CD14-positive monocyte (primary cell): Measurements from ENCODE around the gene MCC. TPM values are rescaled to one million over a fixed set of nuclear protein-coding genes. Genes with fewer than 3 reads are reported as not detected.
A peak's percentile ranks its signal among the peaks of the same experiment; 100 is the strongest.

Experiments
- DNase-seq, 3 donors: peaks; one replicate each; pipeline ENCODE4 v3.0.0-alpha.2; 2011 to 2022
- H2AFZ ChIP-seq: 2 replicates; pipeline ENCODE4 v1.6.0; 2012; ENCODE audit warnings: mild to moderate bottlenecking, low read depth, low read length, inconsistent platforms; ENCODE audit not compliant: insufficient read depth, poor library complexity, severe bottlenecking
- H3K27ac ChIP-seq, 2 donors: 1 replicate in 1 of 2; 2 replicates in 1 of 2; pipeline ENCODE4 v1.5.1; 2012 to 2013; ENCODE audit warnings: low read length in 2 of 2, control low read depth in 1 of 2, inconsistent platforms in 1 of 2, low read depth in 1 of 2, mild to moderate bottlenecking in 1 of 2
- H3K27me3 ChIP-seq, 2 donors: one replicate each; pipeline versions ENCODE4 v1.6.0 to v1.6.1; 2011 to 2013; ENCODE audit warnings: low read length in 2 of 2; ENCODE audit not compliant: control insufficient read depth in 2 of 2, insufficient read depth in 2 of 2
- H3K36me3 ChIP-seq, 2 donors: replicated peaks in 1 of 2; 1 replicate in 1 of 2; 2 replicates in 1 of 2; pipeline versions ENCODE4 v1.5.1 to v1.6.1; 2012 to 2013; ENCODE audit warnings: low read length in 2 of 2, control low read depth in 1 of 2, inconsistent platforms in 1 of 2, mild to moderate bottlenecking in 1 of 2; ENCODE audit not compliant: insufficient read depth in 2 of 2, control insufficient read depth in 1 of 2
- H3K4me1 ChIP-seq, 2 donors: 1 replicate in 1 of 2; 2 replicates in 1 of 2; pipeline versions ENCODE4 v1.5.1 to v1.6.1; 2012 to 2013; ENCODE audit warnings: low read length in 2 of 2, control low read depth in 1 of 2, inconsistent platforms in 1 of 2, mild to moderate bottlenecking in 1 of 2, moderate library complexity in 1 of 2; ENCODE audit not compliant: insufficient read depth in 2 of 2, control insufficient read depth in 1 of 2
- H3K4me2 ChIP-seq: replicated peaks from 2 replicates; pipeline ENCODE3; 2012; ENCODE audit warnings: low read length, moderate library complexity, mild to moderate bottlenecking; ENCODE audit not compliant: poor library complexity, severe bottlenecking; ENCODE audit errors: extremely low read depth
- H3K4me3 ChIP-seq, 3 experiments: fragments of 200-600 bp in 1 of 3; sonication (generic) in 1 of 3; replicated peaks in 1 of 3; 1 replicate in 2 of 3; 2 replicates in 1 of 3; pipeline ENCODE4 v1.5.1; 2011 to 2013; ENCODE audit warnings: low read length in 3 of 3, mild to moderate bottlenecking in 3 of 3, control low read depth in 2 of 3, low read depth in 2 of 3, inconsistent platforms in 1 of 3, moderate library complexity in 1 of 3
- H3K79me2 ChIP-seq: 2 replicates; pipeline ENCODE4 v1.6.0; 2012; ENCODE audit warnings: mild to moderate bottlenecking, control low read depth, inconsistent platforms, low read length, moderate library complexity; ENCODE audit not compliant: insufficient read depth
- H3K9ac ChIP-seq: 2 replicates; pipeline ENCODE4 v1.6.0; 2017; ENCODE audit warnings: low read length, mild to moderate bottlenecking; ENCODE audit not compliant: insufficient read depth, poor library complexity, severe bottlenecking
- H3K9me3 ChIP-seq, 2 donors: replicated peaks in 1 of 2; 1 replicate in 1 of 2; 2 replicates in 1 of 2; pipeline versions ENCODE4 v1.5.1 to v1.6.1; 2012 to 2013; ENCODE audit warnings: low read length in 2 of 2, control low read depth in 1 of 2; ENCODE audit not compliant: control insufficient read depth in 1 of 2, insufficient read depth in 1 of 2
- H4K20me1 ChIP-seq: 2 replicates; pipeline ENCODE4 v1.6.0; 2012; ENCODE audit warnings: mild to moderate bottlenecking, low read length, control low read depth, moderate library complexity; ENCODE audit not compliant: insufficient read depth
- H3K27ac Mint-ChIP-seq, 7 donors: one replicate each; pipeline ENCODE4 v1.8.0; 2020; ENCODE audit warnings: mild to moderate bottlenecking in 7 of 7, mixed read lengths in 7 of 7, moderate library complexity in 6 of 7, inconsistent platforms in 2 of 7
- H3K27me3 Mint-ChIP-seq, 3 donors: one replicate each; pipeline ENCODE4 v1.8.0; 2021 to 2022; ENCODE audit warnings: low read depth in 3 of 3, mild to moderate bottlenecking in 3 of 3, mixed read lengths in 3 of 3, moderate library complexity in 3 of 3, inconsistent platforms in 1 of 3
- H3K36me3 Mint-ChIP-seq, 2 donors: one replicate each; pipeline ENCODE4 v1.8.0; 2020; ENCODE audit warnings: mixed read lengths in 2 of 2, inconsistent platforms in 1 of 2, mild to moderate bottlenecking in 1 of 2
- H3K4me1 Mint-ChIP-seq: one replicate; pipeline ENCODE4 v1.8.0; 2020; ENCODE audit warnings: mild to moderate bottlenecking, mixed read lengths
- H3K4me3 Mint-ChIP-seq, 2 donors: one replicate each; pipeline ENCODE4 v1.8.0; 2020; ENCODE audit warnings: mild to moderate bottlenecking in 2 of 2, mixed read lengths in 2 of 2, moderate library complexity in 1 of 2
- H3K9me3 Mint-ChIP-seq, 7 donors: one replicate each; pipeline ENCODE4 v1.8.0; 2020 to 2022; ENCODE audit warnings: mixed read lengths in 7 of 7, mild to moderate bottlenecking in 6 of 7, moderate library complexity in 6 of 7, inconsistent platforms in 2 of 7
- WGBS: methylation state at CpG from one replicate; pipeline ENCODE4 v1.1.5; 2013; ENCODE audit warnings: missing lambda C conversion rate; ENCODE audit not compliant: insufficient coverage; 5-methylcytosine and 5-hydroxymethylcytosine counted together
- intact Hi-C, 2 donors: fragments of 100-400 bp; cut with micrococcal nuclease; formaldehyde crosslinking; loops; one replicate each; pipeline versions ENCODE4 v1.15.0 to v1.15.1; 2023
- polyA plus RNA-seq, 3 donors: library from polyadenylated mRNA; depleted of rRNA in 1 of 3; unstranded in 2 of 3; stranded (reverse) in 1 of 3; fragments of 300-500 nt in 2 of 3; fragments of >200 nt in 1 of 3; fragmentation: Illumina TruSeq in 2 of 3; gene quantifications; 1 replicate in 2 of 3; 2 replicates in 1 of 3; pipeline ENCODE4 v1.2.3, GENCODE V29; 2012 to 2021
- TF ChIP-seq, protein P1 (sequence below): fragments of 200-600 bp; IDR thresholded peaks from one replicate; pipeline ENCODE4 v1.8.0; 2022; ENCODE audit warnings: antibody characterized with exemption, mild to moderate bottlenecking

The MCC gene
- polyA plus RNA-seq, 3 donors = 0.09 TPM; not detected in 2

DNA sequence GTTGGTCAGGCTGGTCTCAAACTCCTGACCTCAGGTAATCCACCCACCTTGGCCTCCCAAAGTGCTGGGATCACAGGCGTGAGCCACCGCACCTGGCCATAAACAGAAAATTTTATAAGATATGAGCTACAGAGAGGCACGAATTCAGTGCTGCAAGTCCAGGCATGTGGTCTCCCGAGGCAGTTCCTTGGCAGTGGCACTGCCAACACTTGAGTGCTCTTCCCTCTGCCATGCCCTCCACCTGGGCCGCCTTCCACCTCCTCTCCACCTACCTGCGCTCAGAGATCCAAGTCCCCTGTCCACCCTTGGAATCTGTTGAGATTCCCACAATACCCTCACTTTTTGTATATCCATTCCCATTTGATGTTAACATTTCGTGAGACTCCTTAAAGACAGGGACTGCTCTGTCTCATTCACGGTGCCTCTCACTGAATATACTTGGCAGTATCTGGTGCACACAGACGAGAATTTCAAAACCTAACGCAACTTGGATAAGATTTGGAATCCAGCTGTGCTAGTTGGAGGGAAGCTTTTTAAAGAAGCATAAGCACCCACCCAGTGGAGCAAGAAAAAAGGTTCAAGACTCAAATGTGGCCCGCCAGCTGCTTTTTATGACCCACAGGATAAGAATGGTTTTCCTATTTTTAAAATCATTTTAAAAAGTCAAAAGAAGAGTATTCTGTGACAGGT lies 443.3 kb downstream of the MCC start:
- Histone ChIP-seq H4K20me1 (no peaks in the 10 kb centered on the region), H3K79me2 (no peaks in the 10 kb centered on the region), H3K9ac (no peak overlapping the region), H3K9me3 (no peaks in the 10 kb centered on the region), H3K27ac (no peak overlapping the region), H3K4me1 (peaks cover 22 to 29% of the 10 kb centered on the region in 2 donors), H3K36me3 (no peaks in the 10 kb centered on the region), H3K27me3 (no peaks in the 10 kb centered on the region), H3K4me3 (no peak overlapping the region), H3K4me2 (no peak overlapping the region), H2AFZ (no peak overlapping the region)
- Mint-ChIP-seq H3K4me3 (no peak overlapping the region), H3K36me3 (no peaks in the 10 kb centered on the region), H3K9me3 (no peaks in the 10 kb centered on the region), H3K27me3 (peaks cover 1 to 5% (median 2%) of the 10 kb centered on the region in 3 donors), H3K27ac (peak overlapping the region in 1 of 7 donors; percentile 45), H3K4me1 (peaks cover 27% of the 10 kb centered on the region)
- intact Hi-C loops = no loop called here
- WGBS = 100% methylated on average over 5 of the region's 11 CpGs
- DNase-seq = no peak
- TF ChIP-seq, protein P1, sequence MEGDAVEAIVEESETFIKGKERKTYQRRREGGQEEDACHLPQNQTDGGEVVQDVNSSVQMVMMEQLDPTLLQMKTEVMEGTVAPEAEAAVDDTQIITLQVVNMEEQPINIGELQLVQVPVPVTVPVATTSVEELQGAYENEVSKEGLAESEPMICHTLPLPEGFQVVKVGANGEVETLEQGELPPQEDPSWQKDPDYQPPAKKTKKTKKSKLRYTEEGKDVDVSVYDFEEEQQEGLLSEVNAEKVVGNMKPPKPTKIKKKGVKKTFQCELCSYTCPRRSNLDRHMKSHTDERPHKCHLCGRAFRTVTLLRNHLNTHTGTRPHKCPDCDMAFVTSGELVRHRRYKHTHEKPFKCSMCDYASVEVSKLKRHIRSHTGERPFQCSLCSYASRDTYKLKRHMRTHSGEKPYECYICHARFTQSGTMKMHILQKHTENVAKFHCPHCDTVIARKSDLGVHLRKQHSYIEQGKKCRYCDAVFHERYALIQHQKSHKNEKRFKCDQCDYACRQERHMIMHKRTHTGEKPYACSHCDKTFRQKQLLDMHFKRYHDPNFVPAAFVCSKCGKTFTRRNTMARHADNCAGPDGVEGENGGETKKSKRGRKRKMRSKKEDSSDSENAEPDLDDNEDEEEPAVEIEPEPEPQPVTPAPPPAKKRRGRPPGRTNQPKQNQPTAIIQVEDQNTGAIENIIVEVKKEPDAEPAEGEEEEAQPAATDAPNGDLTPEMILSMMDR = no peak

DNA sequence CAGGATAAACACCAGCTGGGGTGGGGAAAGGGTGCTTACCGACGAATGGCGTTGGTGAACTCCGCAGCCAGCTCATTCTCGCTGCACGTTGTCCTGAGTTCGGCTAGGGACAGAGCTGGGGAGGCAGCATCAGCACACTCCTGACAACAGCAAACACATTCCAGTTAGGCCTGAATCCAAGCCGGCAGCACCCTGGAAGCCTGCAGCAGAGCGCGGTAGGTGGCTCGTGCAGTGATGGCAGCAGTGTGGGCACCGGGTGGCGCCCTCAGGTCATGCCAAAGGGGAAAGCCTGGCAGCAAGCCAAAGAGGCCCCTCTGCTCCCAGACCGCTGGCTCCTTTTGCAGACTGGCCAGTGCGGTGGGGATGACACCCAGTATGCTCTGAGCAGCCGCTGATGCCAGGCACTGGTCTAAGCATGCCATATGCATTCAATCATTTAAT lies 444.7 kb downstream of the MCC start:
- no peak overlapping the region for H3K27ac ChIP-seq
- 95% methylated on average over 16 of the region's 16 CpGs for WGBS
- no peaks in the 10 kb centered on the region for H4K20me1 ChIP-seq
- H2AFZ ChIP-seq = no peak overlapping the region
- H3K36me3 ChIP-seq = no peaks in the 10 kb centered on the region
- peaks cover 22% of the 10 kb centered on the region for H3K4me1 Mint-ChIP-seq
- H3K36me3 Mint-ChIP-seq = no peaks in the 10 kb centered on the region
- no peak overlapping the region for H3K4me2 ChIP-seq
- H3K9me3 Mint-ChIP-seq = no peaks in the 10 kb centered on the region
- TF ChIP-seq, protein P1 = no peak
- no peak overlapping the region for H3K27ac Mint-ChIP-seq
- H3K4me3 Mint-ChIP-seq = no peak overlapping the region
- intact Hi-C loops = no loop called here
- no peaks in the 10 kb centered on the region for H3K79me2 ChIP-seq
- no peak for DNase-seq
- H3K27me3 ChIP-seq = no peaks in the 10 kb centered on the region
- H3K9me3 ChIP-seq = no peaks in the 10 kb centered on the region
- no peak overlapping the region for H3K4me3 ChIP-seq
- H3K27me3 Mint-ChIP-seq = peaks cover 0 to 3% (median 2%) of the 10 kb centered on the region in 3 donors
- peaks cover 17 to 23% of the 10 kb centered on the region in 2 donors for H3K4me1 ChIP-seq
- no peak overlapping the region for H3K9ac ChIP-seq
